ENCODE results near the gene KAZN. TPM values are rescaled to one million over a fixed set of nuclear protein-coding genes. Genes with fewer than 3 reads are reported as not detected.

Gene KAZN
- total RNA-seq, 1 donor from 2014 or later = 5.7 TPM

- TF ChIP-seq CTCF (conservative IDR thresholded peaks at IDR 0.05; ENCODE audit: low read depth, low read length) = peak; percentile 27
- no peak for DNase-seq (ENCODE audit: low read depth)
- no peak overlapping the region for H3K4me3 ChIP-seq (ENCODE audit: low read depth, low read length)
These were observed 9.8 kb downstream of the KAZN start for GRCh38 chr1:14608308-14608707.

- H3K4me3 ChIP-seq (ENCODE audit: low read depth, low read length) = no peak overlapping the region
- no peak for TF ChIP-seq CTCF (conservative IDR thresholded peaks at IDR 0.05; ENCODE audit: low read depth, low read length)
- no peak for DNase-seq (ENCODE audit: low read depth)
These were observed 12.3 kb downstream of the KAZN start for GRCh38 chr1:14610761-14611160.

- DNase-seq (ENCODE audit: low read depth) = no peak
- no peak for TF ChIP-seq CTCF (conservative IDR thresholded peaks at IDR 0.05; ENCODE audit: low read depth, low read length)
- H3K4me3 ChIP-seq (ENCODE audit: low read depth, low read length) = no peak overlapping the region
These were observed 13.3 kb downstream of the KAZN start for GRCh38 chr1:14611792-14612191.

GRCh38 chr1:14612256-14612655, 13.8 kb downstream of the KAZN start:
- H3K4me3 ChIP-seq (ENCODE audit: low read depth, low read length) = no peak overlapping the region
- no peak for DNase-seq (ENCODE audit: low read depth)
- no peak for TF ChIP-seq CTCF (conservative IDR thresholded peaks at IDR 0.05; ENCODE audit: low read depth, low read length)

- no peak overlapping the region for H3K4me3 ChIP-seq (ENCODE audit: low read depth, low read length)
- no peak for DNase-seq (ENCODE audit: low read depth)
- TF ChIP-seq CTCF (conservative IDR thresholded peaks at IDR 0.05; ENCODE audit: low read depth, low read length) = no peak
These were observed 15.4 kb downstream of the KAZN start for GRCh38 chr1:14613926-14614325.

GRCh38 chr1:14614341-14614740, 15.9 kb downstream of the KAZN start:
- no peak overlapping the region for H3K4me3 ChIP-seq (ENCODE audit: low read depth, low read length)
- no peak for DNase-seq (ENCODE audit: low read depth)
- no peak for TF ChIP-seq CTCF (conservative IDR thresholded peaks at IDR 0.05; ENCODE audit: low read depth, low read length)

GRCh38 chr1:14615549-14616218, 17.2 kb downstream of the KAZN start:
- no peak for DNase-seq (ENCODE audit: low read depth)
- no peak overlapping the region for H3K4me3 ChIP-seq (ENCODE audit: low read depth, low read length)
- TF ChIP-seq CTCF (conservative IDR thresholded peaks at IDR 0.05; ENCODE audit: low read depth, low read length) = no peak

Measured in epithelial cell of proximal tubule (primary cell).